Heart right ventricle (tissue), 16 donors: ENCODE data around the gene MYO1E. TPM values are rescaled to one million over a fixed set of nuclear protein-coding genes. Genes with fewer than 3 reads are reported as not detected.

ENCODE experiments used
- ATAC-seq, 8 donors: fragments of 200-7000 bp; cut with Tn5 transposase; one replicate each; pipeline ENCODE4 v1.9.1; 2020; ENCODE audit warnings: mild to moderate bottlenecking in 8 of 8, moderate library complexity in 8 of 8, moderate number of reproducible peaks in 1 of 8
- DNase-seq, 2 donors: peaks; one replicate each; pipeline ENCODE4 v3.0.0-alpha.2; 2020
- H3K27ac ChIP-seq, 10 donors: fragments of 200-600 bp; sonication (generic) in 2 of 10; one replicate each; pipeline versions ENCODE4 v1.5.0 to v1.8.0; 2020 to 2022; ENCODE audit warnings: mild to moderate bottlenecking in 3 of 10
- H3K27me3 ChIP-seq, 7 donors: fragments of 200-600 bp; one replicate each; pipeline ENCODE4 v1.8.0; 2021 to 2022; ENCODE audit warnings: mild to moderate bottlenecking in 2 of 7
- H3K36me3 ChIP-seq, 9 donors: fragments of 200-600 bp; sonication (generic) in 1 of 9; one replicate each; pipeline versions ENCODE4 v1.5.0 to v1.8.0; 2020 to 2022; ENCODE audit warnings: mild to moderate bottlenecking in 2 of 9
- H3K4me1 ChIP-seq, 9 donors: fragments of 200-600 bp; sonication (generic) in 1 of 9; one replicate each; pipeline versions ENCODE4 v1.5.0 to v1.8.0; 2020 to 2022; ENCODE audit warnings: mild to moderate bottlenecking in 4 of 9
- H3K4me3 ChIP-seq, 10 donors: fragments of 200-600 bp; sonication (generic) in 2 of 10; one replicate each; pipeline versions ENCODE4 v1.5.0 to v1.8.0; 2020 to 2022; ENCODE audit warnings: mild to moderate bottlenecking in 7 of 10, moderate library complexity in 2 of 10
- H3K9me3 ChIP-seq, 11 donors: fragments of 200-600 bp in 10 of 11; sonication (generic) in 2 of 11; one replicate each; pipeline versions ENCODE4 v1.5.0 to v1.8.0; 2013 to 2022; ENCODE audit warnings: mild to moderate bottlenecking in 2 of 11, control low read depth in 1 of 11, moderate library complexity in 1 of 11
- WGBS, 2 donors: extraction: QIAGEN DNeasy Blood & Tissue Kit; methylation state at CpG; one replicate each; pipeline ENCODE4 v1.1.7; 2013; ENCODE audit warnings: inconsistent platforms in 1 of 2; 5-methylcytosine and 5-hydroxymethylcytosine counted together
- intact Hi-C, 10 donors: fragments of 100-400 bp; cut with DNase I; formaldehyde crosslinking; loops; one replicate each; pipeline versions ENCODE4 v1.11.1 to v1.14.2; 2022
- polyA plus RNA-seq, 2 donors: library from polyadenylated mRNA; stranded (reverse); fragments of 200-250 nt; gene quantifications; one replicate each; pipeline ENCODE4 v1.2.3, GENCODE V29; 2013
- total RNA-seq, 10 donors: library from RNA; stranded (reverse); fragmentation: NEBNext Ultra II Directional in 3 of 10; extraction: Animal tissue kit (Norgen Biotek cat#: 25700) in 3 of 10; gene quantifications; one replicate each; pipeline versions ENCODE4 v1.2.1 to v1.2.4, GENCODE V29; 2021 to 2023
- TF ChIP-seq, protein P1 (sequence below), 9 donors: fragments of 200-600 bp; sonication (generic) in 2 of 9; IDR thresholded peaks; one replicate each; pipeline versions ENCODE4 v1.5.0 to v1.8.0; 2021 to 2022; ENCODE audit warnings: antibody characterized with exemption in 9 of 9, mild to moderate bottlenecking in 5 of 9, moderate library complexity in 1 of 9
- donor health status: Arrhythmogenic right ventricular cardiomyopathy.
- donor health status: ischemic (EF 13 %, LVEDD 7.1; RV severe dilation, severe dysfunction).
- donor health status: healthy with polysubstance abuse.
- donor health status: DM: no; HTN: yes; CAD: no.
- donor health status: DM: no; HTN: no; CAD: no.
- donor health status: ischemic (EF 25% LVEDD 6.9; RV normal size, moderate dysfunction).
- donor health status: ischemic (EF 25% LVEDD 5.7; RV mildly dilated, moderate dysfunction).
- donor health status: healthy.
- donor health status: DM: yes; HTN: yes; CAD: no.
- donor health status: Ischemic cardiomyopathy.
- donor health status: ischemic (EF 35%, LVEDD 5.7; RV mildly dilated, moderate dysfunction).
- donor health status: nonischemic (EF 11% LVEDD 7.7; RV severe dilation, severe dysfunction).
- donor health status: DM: yes; HTN: yes; CAD: no.
- donor health status: PGD.
- donor health status: ischemic (EF 29% LVEDD 5.4; RV normal size, mild dysfunction).
- donor health status: nonischemic (EF 23%, LVEDD 6.1; RV moderate dilation, normal function).

The MYO1E gene
- total and polyA plus RNA-seq, 12 donors: 9.3 to 75.3 (median 27.4) TPM

GRCh38 chr15:59400103-59400813 lies 27.6 kb upstream of the MYO1E start:
- ATAC-seq: no peak
- no peak overlapping the region for H3K27ac ChIP-seq
- 81 to 89% methylated on average over 13 of the region's 13 CpGs for WGBS, 2 donors
- H3K4me1 ChIP-seq: peaks cover 0 to 40% (median 5%) of the 10 kb centered on the region in 9 donors
- no peak overlapping the region for H3K4me3 ChIP-seq
- DNase-seq: no peak
- no peaks in the 10 kb centered on the region for H3K36me3 ChIP-seq
- intact Hi-C loops: no loop called here
- TF ChIP-seq, protein P1, sequence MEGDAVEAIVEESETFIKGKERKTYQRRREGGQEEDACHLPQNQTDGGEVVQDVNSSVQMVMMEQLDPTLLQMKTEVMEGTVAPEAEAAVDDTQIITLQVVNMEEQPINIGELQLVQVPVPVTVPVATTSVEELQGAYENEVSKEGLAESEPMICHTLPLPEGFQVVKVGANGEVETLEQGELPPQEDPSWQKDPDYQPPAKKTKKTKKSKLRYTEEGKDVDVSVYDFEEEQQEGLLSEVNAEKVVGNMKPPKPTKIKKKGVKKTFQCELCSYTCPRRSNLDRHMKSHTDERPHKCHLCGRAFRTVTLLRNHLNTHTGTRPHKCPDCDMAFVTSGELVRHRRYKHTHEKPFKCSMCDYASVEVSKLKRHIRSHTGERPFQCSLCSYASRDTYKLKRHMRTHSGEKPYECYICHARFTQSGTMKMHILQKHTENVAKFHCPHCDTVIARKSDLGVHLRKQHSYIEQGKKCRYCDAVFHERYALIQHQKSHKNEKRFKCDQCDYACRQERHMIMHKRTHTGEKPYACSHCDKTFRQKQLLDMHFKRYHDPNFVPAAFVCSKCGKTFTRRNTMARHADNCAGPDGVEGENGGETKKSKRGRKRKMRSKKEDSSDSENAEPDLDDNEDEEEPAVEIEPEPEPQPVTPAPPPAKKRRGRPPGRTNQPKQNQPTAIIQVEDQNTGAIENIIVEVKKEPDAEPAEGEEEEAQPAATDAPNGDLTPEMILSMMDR (IDR thresholded peaks at IDR 0.05): no peak
- H3K9me3 ChIP-seq: no peaks in the 10 kb centered on the region
- no peaks in the 10 kb centered on the region for H3K27me3 ChIP-seq

DNA sequence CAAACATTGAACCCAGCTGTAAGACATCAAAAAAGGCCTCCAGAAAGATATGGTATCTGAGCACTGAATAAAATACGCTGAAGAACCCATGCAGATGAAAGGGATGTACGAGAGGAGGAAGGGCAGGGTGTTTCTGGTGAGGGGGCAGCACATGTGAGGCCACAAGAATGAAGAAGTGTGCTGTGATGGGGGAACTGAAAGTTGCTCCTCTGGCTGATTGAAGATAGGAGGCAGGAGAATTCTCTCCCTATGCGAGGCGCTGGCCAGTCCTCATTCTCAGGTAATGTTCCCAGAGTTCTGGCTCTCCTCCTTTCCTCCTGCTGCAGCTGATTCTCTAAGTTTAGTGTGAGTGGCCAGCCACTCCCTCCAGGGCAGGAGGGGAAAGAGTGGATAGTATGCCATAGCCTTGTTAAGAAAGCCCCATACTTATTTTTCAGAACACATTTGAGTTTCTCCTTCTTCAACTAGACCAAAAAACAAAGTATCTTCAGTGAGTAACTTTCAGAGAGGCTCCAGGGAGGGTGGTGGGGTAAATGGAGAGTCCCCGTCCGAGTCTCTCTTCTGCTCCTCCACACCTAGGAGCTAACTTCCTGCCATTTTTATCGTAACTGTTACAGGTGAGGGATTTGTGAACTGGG lies 26.9 kb upstream of the MYO1E start:
- ATAC-seq (peak in 3 of 8 donors; percentile 49 to 71 (median 59)), DNase-seq (no peak)
- 72 to 78% methylated on average over 7 of the region's 7 CpGs for WGBS, 2 donors
- no peak overlapping the region for H3K27ac ChIP-seq
- no peaks in the 10 kb centered on the region for H3K27me3 ChIP-seq
- intact Hi-C loops: loop anchor here in 1 of 10 donors (10.0 kb wide), 1 partner anchor 75 kb away; no protein-coding TSS in a partner anchor
- no peaks in the 10 kb centered on the region for H3K9me3 ChIP-seq
- peaks cover 0 to 40% (median 5%) of the 10 kb centered on the region in 9 donors for H3K4me1 ChIP-seq
- H3K36me3 ChIP-seq: no peaks in the 10 kb centered on the region
- no peak overlapping the region for H3K4me3 ChIP-seq
- TF ChIP-seq, protein P1 (IDR thresholded peaks at IDR 0.05): no peak

DNA sequence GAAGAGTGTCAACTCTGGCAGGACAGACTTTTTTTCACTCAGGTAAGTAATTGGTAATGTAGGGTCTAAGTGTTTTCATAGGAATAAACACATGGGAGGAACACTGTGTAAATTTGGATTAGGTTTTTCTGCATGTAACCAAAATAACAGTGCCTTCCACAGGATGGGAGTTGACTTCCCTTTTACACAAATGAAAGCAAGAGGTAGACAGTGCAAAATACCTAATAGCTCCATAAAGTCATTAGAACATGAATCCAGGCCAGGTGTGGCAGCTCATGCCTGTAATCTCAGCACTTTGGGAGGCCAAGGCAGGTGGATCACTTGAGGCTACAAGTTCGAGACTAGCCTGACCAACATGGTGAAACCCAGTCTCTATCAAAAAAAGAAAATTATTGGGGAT lies 25.5 kb upstream of the MYO1E start:
- ATAC-seq (peak in 3 of 8 donors; percentile 53 to 58 (median 54)), DNase-seq (no peak)
- Histone ChIP-seq H3K36me3 (no peaks in the 10 kb centered on the region), H3K27me3 (no peaks in the 10 kb centered on the region), H3K4me3 (no peak overlapping the region), H3K27ac (peak overlapping the region in 3 of 10 donors; percentile 6 to 25 (median 8)), H3K4me1 (peaks cover 0 to 40% (median 5%) of the 10 kb centered on the region in 9 donors), H3K9me3 (no peaks in the 10 kb centered on the region)
- intact Hi-C loops: loop anchor here in 1 of 10 donors (10.0 kb wide), 1 partner anchor 77 kb away; no protein-coding TSS in a partner anchor
- 60 to 77% methylated on average over 1 of the region's 1 CpG for WGBS, 2 donors
- TF ChIP-seq, protein P1 (IDR thresholded peaks at IDR 0.05): no peak

DNA sequence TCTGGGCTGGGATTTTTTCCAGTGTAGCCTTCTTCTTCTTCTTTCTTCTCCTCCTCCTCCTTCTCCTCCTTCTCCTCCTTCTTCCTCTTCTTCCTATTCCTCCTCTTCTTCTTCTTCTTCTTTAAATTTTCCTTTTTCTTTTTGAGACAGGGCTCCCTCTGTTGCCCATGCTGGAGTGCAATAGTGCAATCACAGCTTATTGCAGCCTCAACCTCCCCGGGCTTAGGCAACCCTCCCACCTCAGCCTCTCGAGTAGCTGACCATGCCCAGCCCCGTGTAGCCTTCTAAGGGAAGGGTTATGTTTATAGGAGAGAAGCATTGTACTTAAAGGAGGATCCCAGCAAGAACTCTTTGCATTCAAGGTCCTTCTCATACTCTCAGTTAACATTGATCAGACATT lies 24.0 kb upstream of the MYO1E start:
- DNase-seq: no peak
- no peak for ATAC-seq
- intact Hi-C loops: loop anchor here in 1 of 10 donors (10.0 kb wide), 1 partner anchor 78 kb away; no protein-coding TSS in a partner anchor

More for the DNA sequence above, 24.0 kb upstream of the MYO1E start:
- peaks cover 0 to 37% (median 5%) of the 10 kb centered on the region in 9 donors for H3K4me1 ChIP-seq
- no peak overlapping the region for H3K4me3 ChIP-seq
- no peak overlapping the region for H3K27ac ChIP-seq
- WGBS, 2 donors: 57 to 58% methylated on average over 3 of the region's 3 CpGs
- no peaks in the 10 kb centered on the region for H3K9me3 ChIP-seq
- no peaks in the 10 kb centered on the region for H3K36me3 ChIP-seq
- H3K27me3 ChIP-seq: no peaks in the 10 kb centered on the region
- TF ChIP-seq, protein P1 (IDR thresholded peaks at IDR 0.05): no peak
